Right cardiac atrium (tissue), 5 donors: ENCODE measurements around the gene ADAM17. TPM values are rescaled to one million over a fixed set of nuclear protein-coding genes. Genes with fewer than 3 reads are reported as not detected.

Experiments used
- ATAC-seq, 2 donors: fragments of 200-7000 bp; cut with Tn5 transposase; one replicate each; pipeline versions ENCODE4 v1.8.0 to v1.9.1; 2020; ENCODE audit warnings: moderate library complexity in 2 of 2, mild to moderate bottlenecking in 1 of 2
- DNase-seq, 3 donors: peaks; one replicate each; pipeline ENCODE4 v3.0.0-alpha.2; 2020
- H3K27ac ChIP-seq: one replicate; pipeline ENCODE4 v1.5.1; 2013; ENCODE audit warnings: mild to moderate bottlenecking, low read length, control low read depth, moderate library complexity
- H3K27me3 ChIP-seq: one replicate; pipeline ENCODE4 v1.6.1; 2013; ENCODE audit not compliant: control insufficient read depth, insufficient read depth
- H3K4me1 ChIP-seq: one replicate; pipeline ENCODE4 v1.6.1; 2013; ENCODE audit warnings: low read length; ENCODE audit not compliant: control insufficient read depth, insufficient read depth
- H3K4me3 ChIP-seq: one replicate; pipeline ENCODE4 v1.5.1; 2013; ENCODE audit warnings: low read length, control low read depth
- H3K9me3 ChIP-seq: one replicate; pipeline ENCODE4 v1.6.1; 2013; ENCODE audit warnings: low read length; ENCODE audit not compliant: control insufficient read depth
- WGBS: extraction: QIAGEN DNeasy Blood & Tissue Kit; methylation state at CpG from one replicate; pipeline ENCODE4 v1.1.7; 2013; 5-methylcytosine and 5-hydroxymethylcytosine counted together
- intact Hi-C, 4 donors: fragments of 100-400 bp; cut with DNase I; formaldehyde crosslinking; loops; one replicate each; pipeline versions ENCODE4 v1.11.0 to v1.14.0; 2022 to 2023
- polyA plus RNA-seq: library from polyadenylated mRNA; stranded (reverse); fragments of 200-250 nt; gene quantifications from one replicate; pipeline ENCODE4 v1.2.3, GENCODE V29; 2013
- total RNA-seq, 4 donors: library from RNA; stranded (reverse); fragmentation: NEBNext Ultra II Directional; extraction: Animal tissue kit (Norgen Biotek cat#: 25700); gene quantifications; one replicate each; pipeline ENCODE4 v1.2.1, GENCODE V29; 2021
- donor health status: healthy with polysubstance abuse.
- donor health status: DM: no; HTN: yes; CAD: no.
- donor health status: DM: no; HTN: no; CAD: no.
- donor health status: DM: no; HTN: yes; CAD: no; lungs with severe emphysema.
- donor health status: DM: yes; HTN: yes; CAD: no.

The ADAM17 gene
- total and polyA plus RNA-seq, 5 donors = 7.1 to 23.1 (median 15.3) TPM

DNA sequence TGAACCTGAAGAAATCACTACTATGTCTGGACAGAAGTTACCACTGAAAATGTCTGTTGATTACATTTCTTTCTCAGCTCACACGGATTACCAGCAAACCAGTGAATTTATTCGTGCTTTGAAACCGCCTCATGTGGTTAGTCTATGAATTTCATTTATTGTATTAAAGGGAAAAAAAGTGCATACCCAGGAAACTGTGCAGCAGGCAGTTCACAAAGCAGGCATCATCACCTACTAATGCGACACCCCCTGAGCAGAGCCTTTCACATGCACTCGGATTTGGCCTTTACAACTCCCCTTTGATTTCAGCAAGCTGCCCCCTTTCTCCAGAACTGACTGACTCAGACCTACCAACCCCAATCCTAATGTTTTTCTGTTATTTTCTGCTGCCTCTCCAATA, 112.1 kb downstream of the ADAM17 start:
- Histone ChIP-seq H3K27me3 (no peaks in the 10 kb centered on the region), H3K4me3 (no peak overlapping the region), H3K27ac (no peak overlapping the region), H3K9me3 (no peaks in the 10 kb centered on the region), H3K4me1 (no peaks in the 10 kb centered on the region)
- ATAC-seq = no peak
- intact Hi-C loops = no loop called here
- no peak for DNase-seq
- 92% methylated on average over 5 of the region's 5 CpGs for WGBS

DNA sequence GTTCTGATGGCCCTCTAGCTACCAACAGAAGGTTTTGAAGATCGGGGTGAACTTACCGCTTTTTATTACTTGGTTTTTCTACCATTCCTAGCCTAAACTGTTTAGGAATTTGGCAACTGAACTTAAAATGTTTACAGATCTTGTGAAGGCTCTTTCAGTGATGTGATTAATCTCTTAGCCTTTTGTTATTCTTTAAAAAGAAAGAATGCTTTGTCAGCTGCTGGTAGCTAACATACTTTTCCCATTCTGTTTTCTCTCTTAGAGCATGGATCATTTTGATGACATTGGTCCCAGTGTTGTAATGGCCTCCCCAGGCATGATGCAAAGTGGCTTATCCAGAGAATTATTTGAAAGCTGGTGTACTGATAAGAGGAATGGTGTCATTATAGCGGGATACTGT, 114.1 kb downstream of the ADAM17 start:
- DNase-seq (no peak), ATAC-seq (no peak)
- Histone ChIP-seq H3K9me3 (no peaks in the 10 kb centered on the region), H3K27me3 (no peaks in the 10 kb centered on the region), H3K4me1 (no peaks in the 10 kb centered on the region), H3K4me3 (no peak overlapping the region), H3K27ac (no peak overlapping the region)
- intact Hi-C loops = no loop called here
- WGBS = 47% methylated on average over 3 of the region's 3 CpGs

DNA sequence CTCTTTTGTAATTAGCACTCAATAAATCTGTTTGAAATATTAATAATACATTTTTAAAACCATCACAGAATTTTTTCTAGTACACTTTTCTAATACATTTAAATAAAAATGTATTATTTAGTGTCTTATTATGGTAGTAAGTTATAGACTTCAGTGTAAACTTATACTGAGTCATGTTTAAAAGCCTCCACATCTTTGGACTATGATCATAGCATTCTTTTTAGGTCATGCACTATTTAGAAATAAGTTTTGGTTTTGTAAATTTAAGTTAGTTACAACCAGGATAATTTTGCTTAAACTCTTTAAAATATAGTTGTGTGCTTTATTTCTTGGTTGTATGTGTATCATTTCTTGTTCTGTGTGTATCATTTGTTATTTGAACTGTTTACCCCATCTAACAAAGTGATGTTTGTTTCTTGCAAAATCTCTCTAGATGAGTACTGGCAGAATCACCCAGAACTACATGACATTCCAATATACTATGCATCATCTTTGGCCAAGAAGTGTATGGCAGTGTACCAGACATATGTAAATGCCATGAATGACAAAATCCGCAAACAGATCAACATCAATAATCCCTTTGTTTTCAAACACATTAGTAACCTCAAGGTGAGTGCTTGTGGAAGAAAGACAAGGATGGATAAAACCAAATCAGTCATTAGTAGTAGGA, 115.4 kb downstream of the ADAM17 start:
- intact Hi-C loops = no loop called here
- H3K4me3 ChIP-seq = no peak overlapping the region
- H3K27ac ChIP-seq = no peak overlapping the region
- ATAC-seq (no peak), DNase-seq (no peak)
- no peaks in the 10 kb centered on the region for H3K27me3 ChIP-seq
- no peaks in the 10 kb centered on the region for H3K9me3 ChIP-seq
- H3K4me1 ChIP-seq = no peaks in the 10 kb centered on the region
- 76% methylated on average over 1 of the region's 1 CpG for WGBS

DNA sequence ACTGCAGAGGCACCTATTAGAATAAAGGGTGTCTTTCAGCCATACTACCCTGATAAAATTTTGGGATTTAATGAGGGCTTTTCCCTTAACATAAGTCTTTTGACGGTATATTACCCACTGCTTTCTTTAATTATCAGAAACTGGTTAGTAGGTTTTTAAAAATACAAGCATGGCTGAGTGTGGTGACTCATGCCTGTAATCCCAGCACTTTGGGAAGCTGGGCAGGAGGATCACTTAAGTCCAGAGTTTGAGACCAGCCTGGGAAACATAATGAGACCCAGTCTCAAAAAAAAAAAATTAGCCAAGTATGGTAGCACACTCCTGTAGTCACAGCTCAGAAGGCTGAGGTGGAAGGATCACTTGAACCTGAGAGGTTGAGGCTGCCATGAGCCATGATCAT, 116.1 kb downstream of the ADAM17 start:
- ATAC-seq (no peak), DNase-seq (no peak)
- WGBS = 97% methylated on average over 1 of the region's 1 CpG
- intact Hi-C loops = no loop called here
- Histone ChIP-seq H3K9me3 (no peaks in the 10 kb centered on the region), H3K4me1 (no peaks in the 10 kb centered on the region), H3K4me3 (no peak overlapping the region), H3K27ac (no peak overlapping the region), H3K27me3 (no peaks in the 10 kb centered on the region)

Other genes starting within 250 kb of the ADAM17 start
- 100 to 1,000 TPM in 1 of 4 donors, 10 to 100 TPM in 3; 80.5 to 137 (median 84.2) TPM for gene ITGB1BP1, start 132.3 kb downstream of the ADAM17 start, total RNA-seq
- gene ITGB1BP1, start 132.3 kb downstream of the ADAM17 start, polyA plus RNA-seq = 126 TPM
- gene CPSF3, start 132.2 kb downstream of the ADAM17 start, total RNA-seq = 10 to 100 TPM; 14.1 to 19.7 (median 16.1) TPM
- 13.1 TPM for gene CPSF3, start 132.2 kb downstream of the ADAM17 start, polyA plus RNA-seq
- 10 to 100 TPM; 56.5 to 71.2 (median 62.4) TPM for gene IAH1, start 81.3 kb downstream of the ADAM17 start, total RNA-seq
- 98.2 TPM for gene IAH1, start 81.3 kb downstream of the ADAM17 start, polyA plus RNA-seq
- gene YWHAQ, start 75.2 kb upstream of the ADAM17 start, total RNA-seq = 100 to 1,000 TPM; 154 to 201 (median 168) TPM
- 128 TPM for gene YWHAQ, start 75.2 kb upstream of the ADAM17 start, polyA plus RNA-seq